ENCODE measurements around the gene PRAMEF20. TPM values are rescaled to one million over a fixed set of nuclear protein-coding genes. Genes with fewer than 3 reads are reported as not detected.

Gene PRAMEF20
- total and polyA plus RNA-seq, 2 donors (not counting 3 experiments of a cell fraction or from before 2014, with no cell fraction given) = not detected

DNA sequence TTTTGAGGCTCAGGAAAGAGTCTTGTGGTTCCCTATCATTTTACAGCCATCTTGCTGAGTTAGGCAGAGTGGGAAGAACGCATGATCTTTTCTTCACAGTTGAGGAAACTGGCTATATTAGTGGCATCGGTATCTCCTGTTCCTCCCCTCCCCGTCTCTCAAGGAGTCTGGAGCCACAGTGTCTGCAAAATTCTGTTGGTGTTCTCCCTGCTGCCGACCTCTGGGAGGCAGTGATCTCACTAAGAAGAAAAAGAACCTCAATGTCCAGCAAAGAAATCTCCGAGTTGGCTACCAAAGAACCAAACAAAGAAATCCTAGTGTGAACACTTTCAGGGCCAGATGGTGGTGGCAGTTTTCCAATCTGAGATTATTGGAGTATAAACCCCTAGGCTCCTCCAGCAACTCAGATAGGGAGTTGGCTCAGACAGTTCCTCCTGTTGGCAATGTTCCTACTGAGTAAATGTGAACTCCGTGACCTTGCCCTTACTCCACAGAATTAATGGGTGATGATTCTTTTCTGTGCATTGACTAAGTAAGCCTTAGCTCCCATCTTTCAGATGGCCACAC, 41.2 kb downstream of the PRAMEF20 start:
- no peak for FAIRE-seq
- dilution Hi-C loops (cut with MboI; ENCODE audit: extremely low pct_ligation_motif_present, low sequenced_read_pairs) = no loop called here
- H3K4me1 ChIP-seq (ENCODE audit: control insufficient read depth, extremely low read depth, insufficient read depth, low read length) = no peaks in the 10 kb centered on the region
- ChIA-PET CTCF (no interaction called here), POLR2A (no interaction called here)
- no peak for TF ChIP-seq MYC (IDR thresholded peaks at IDR 0.05; ENCODE audit: low read depth, low read length)
- peaks cover 2% of the 10 kb centered on the region for H3K9me3 ChIP-seq (replicated peaks; ENCODE audit: control insufficient read depth, insufficient read depth, low read length)
- no peak overlapping the region for H3K4me3 ChIP-seq (replicated peaks in 1 of 3; ENCODE audit: insufficient read depth in 1 of 3, low read depth in 1 of 3, low read length in 3 of 3)
- H3K9ac ChIP-seq (replicated peaks; ENCODE audit: extremely low read depth, insufficient read depth, low read length) = no peak overlapping the region
- no peak for DNase-seq (ENCODE audit: low read depth, low spot score)
- no TSS peak for BruUV-seq (replicated peaks)
- H3K27ac ChIP-seq (ENCODE audit: insufficient read depth, low read depth, low read length) = no peak overlapping the region
- H3K27me3 ChIP-seq (ENCODE audit: control insufficient read depth in 2 of 2, insufficient read depth in 2 of 2, low read length in 2 of 2) = no peaks in the 10 kb centered on the region
- no peak overlapping the region for H2AFZ ChIP-seq (ENCODE audit: low read depth, low read length)
- intact Hi-C loops (cut with micrococcal nuclease) = no loop called here
- no peaks in the 10 kb centered on the region for H3K36me3 ChIP-seq (ENCODE audit: control insufficient read depth in 2 of 2, extremely low read depth in 1 of 2, insufficient read depth in 2 of 2, low read length in 2 of 2)
- H3K4me2 ChIP-seq (ENCODE audit: insufficient read depth, low read length) = no peak overlapping the region
- H4K20me1 ChIP-seq (replicated peaks; ENCODE audit: control insufficient read depth, extremely low read depth, insufficient read depth, low read length) = no peaks in the 10 kb centered on the region
- H3K9me1 ChIP-seq (replicated peaks; ENCODE audit: control insufficient read depth, extremely low read depth, insufficient read depth, low read length) = no peaks in the 10 kb centered on the region
- no peaks in the 10 kb centered on the region for H3K79me2 ChIP-seq (ENCODE audit: control insufficient read depth, insufficient read depth, low read length)

DNA sequence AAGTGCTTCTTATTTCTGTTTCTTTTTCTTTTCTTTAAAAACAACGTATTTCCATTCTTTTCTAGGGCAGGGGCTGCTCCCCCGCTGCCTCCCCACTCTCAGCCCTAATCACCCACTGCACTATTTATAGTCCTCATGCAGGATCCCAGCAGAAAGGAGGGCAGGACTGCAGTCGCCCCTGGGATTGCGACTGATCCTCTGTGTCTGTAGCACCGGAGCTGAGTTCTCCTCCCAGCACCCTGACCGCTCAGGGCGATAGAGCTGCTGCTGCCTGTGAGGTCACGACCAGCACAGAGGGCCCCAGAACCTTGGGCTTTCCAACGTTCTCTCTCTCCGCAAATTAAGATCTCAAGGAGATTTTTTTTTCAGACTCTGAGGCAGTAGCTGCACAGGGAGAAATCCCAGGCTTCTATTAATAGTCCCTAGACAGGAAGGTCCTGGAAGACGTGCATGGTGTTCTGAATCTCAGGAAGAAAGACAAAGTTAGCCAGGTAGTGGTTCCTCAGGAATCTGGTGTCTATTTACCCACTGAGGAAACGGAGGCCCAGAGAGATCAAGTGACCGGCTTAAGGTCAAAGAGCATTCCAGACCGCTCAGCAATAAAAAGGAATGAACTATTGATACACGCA, 46.8 kb downstream of the PRAMEF20 start:
- Histone ChIP-seq H3K4me1 (ENCODE audit: control insufficient read depth, extremely low read depth, insufficient read depth, low read length) (no peaks in the 10 kb centered on the region), H3K36me3 (ENCODE audit: control insufficient read depth in 2 of 2, extremely low read depth in 1 of 2, insufficient read depth in 2 of 2, low read length in 2 of 2) (no peaks in the 10 kb centered on the region), H3K4me3 (replicated peaks in 1 of 3; ENCODE audit: insufficient read depth in 1 of 3, low read depth in 1 of 3, low read length in 3 of 3) (no peak overlapping the region), H3K9me3 (replicated peaks; ENCODE audit: control insufficient read depth, insufficient read depth, low read length) (no peaks in the 10 kb centered on the region), H3K27me3 (ENCODE audit: control insufficient read depth in 2 of 2, insufficient read depth in 2 of 2, low read length in 2 of 2) (no peaks in the 10 kb centered on the region), H3K27ac (ENCODE audit: insufficient read depth, low read depth, low read length) (no peak overlapping the region), H3K9me1 (replicated peaks; ENCODE audit: control insufficient read depth, extremely low read depth, insufficient read depth, low read length) (no peaks in the 10 kb centered on the region), H3K9ac (replicated peaks; ENCODE audit: extremely low read depth, insufficient read depth, low read length) (no peak overlapping the region), H4K20me1 (replicated peaks; ENCODE audit: control insufficient read depth, extremely low read depth, insufficient read depth, low read length) (no peaks in the 10 kb centered on the region), H2AFZ (ENCODE audit: low read depth, low read length) (no peak overlapping the region), H3K79me2 (ENCODE audit: control insufficient read depth, insufficient read depth, low read length) (no peaks in the 10 kb centered on the region), H3K4me2 (ENCODE audit: insufficient read depth, low read length) (no peak overlapping the region)
- FAIRE-seq = no peak
- POLR2A ChIA-PET = no interaction called here
- no peak for TF ChIP-seq GATA2 (IDR thresholded peaks at IDR 0.05; ENCODE audit: insufficient read depth, insufficient read length, low read depth, low read length)
- BruUV-seq (replicated peaks) = no TSS peak
- DNase-seq (ENCODE audit: low read depth, low spot score) = no peak
- intact Hi-C loops (cut with micrococcal nuclease) (no loop called here), dilution Hi-C loops (cut with MboI; ENCODE audit: extremely low pct_ligation_motif_present, low sequenced_read_pairs) (no loop called here)
- CTCF ChIA-PET = no interaction called here
